Neuronal stem cell (in vitro differentiated cells): ENCODE measurements around the gene SASS6.

ENCODE experiments used
- DNase-seq: peaks from one replicate; pipeline ENCODE4 v3.0.0-alpha.2; 2013; ENCODE audit warnings: low spot score
- H2AFZ ChIP-seq: one replicate; pipeline ENCODE4 v1.6.1; 2013; ENCODE audit warnings: mild to moderate bottlenecking, low read length, inconsistent platforms
- H2AK5ac ChIP-seq: 2 replicates; pipeline ENCODE4 v1.6.1; 2013; ENCODE audit warnings: low read depth, mild to moderate bottlenecking, inconsistent platforms, low read length, moderate library complexity, mixed read lengths
- H2BK120ac ChIP-seq: 2 replicates; pipeline ENCODE4 v1.6.1; 2013; ENCODE audit warnings: low read depth, mild to moderate bottlenecking, inconsistent platforms, low read length, moderate library complexity, mixed read lengths
- H2BK12ac ChIP-seq: one replicate; pipeline ENCODE4 v1.6.1; 2013; ENCODE audit warnings: low read length, inconsistent platforms
- H2BK15ac ChIP-seq: 2 replicates; pipeline ENCODE4 v1.6.1; 2013; ENCODE audit warnings: mild to moderate bottlenecking, low read length, inconsistent platforms, mixed read lengths
- H2BK5ac ChIP-seq: one replicate; pipeline ENCODE4 v1.6.1; 2013; ENCODE audit warnings: inconsistent platforms, mild to moderate bottlenecking, low read length, moderate library complexity
- H3K14ac ChIP-seq: one replicate; pipeline ENCODE4 v1.6.1; 2013; ENCODE audit warnings: low read length, inconsistent platforms
- H3K18ac ChIP-seq: 2 replicates; pipeline ENCODE4 v1.6.1; 2013; ENCODE audit warnings: low read length, inconsistent platforms
- H3K23ac ChIP-seq: 2 replicates; pipeline ENCODE4 v1.6.1; 2013; ENCODE audit warnings: low read depth, mild to moderate bottlenecking, mixed read lengths, low read length, inconsistent platforms; ENCODE audit not compliant: poor library complexity
- H3K27ac ChIP-seq: replicated peaks from 3 replicates; pipeline ENCODE4 v1.5.1; 2013; ENCODE audit warnings: low read length, inconsistent platforms
- H3K27me3 ChIP-seq, 3 experiments: 2 replicates each; pipeline ENCODE4 v1.6.1; 2013; ENCODE audit warnings: low read length in 3 of 3, mild to moderate bottlenecking in 2 of 3, inconsistent platforms in 1 of 3, low read depth in 1 of 3, mixed read lengths in 1 of 3, moderate library complexity in 1 of 3; ENCODE audit not compliant: control insufficient read depth in 3 of 3, insufficient read depth in 3 of 3
- H3K36me3 ChIP-seq, 2 donors: replicated peaks in 1 of 2; 2 replicates each; pipeline ENCODE4 v1.6.1; 2013; ENCODE audit warnings: low read length in 2 of 2; ENCODE audit not compliant: control insufficient read depth in 2 of 2, insufficient read depth in 2 of 2
- H3K4ac ChIP-seq: 2 replicates; pipeline ENCODE4 v1.6.1; 2013; ENCODE audit warnings: inconsistent platforms, mild to moderate bottlenecking, low read length, moderate library complexity
- H3K4me1 ChIP-seq, 2 donors: 1 replicate in 1 of 2; 2 replicates in 1 of 2; pipeline ENCODE4 v1.6.1; 2013; ENCODE audit warnings: low read length in 2 of 2, low read depth in 1 of 2; ENCODE audit not compliant: control insufficient read depth in 2 of 2, insufficient read depth in 1 of 2
- H3K4me2 ChIP-seq: one replicate; pipeline ENCODE4 v1.6.1; 2013; ENCODE audit warnings: mild to moderate bottlenecking, low read length, inconsistent platforms; ENCODE audit not compliant: insufficient read depth, poor library complexity, severe bottlenecking
- H3K4me3 ChIP-seq, 2 donors: 2 replicates each; pipeline ENCODE4 v1.5.1; 2013; ENCODE audit warnings: low read length in 2 of 2, mild to moderate bottlenecking in 2 of 2, inconsistent platforms in 1 of 2, moderate library complexity in 1 of 2
- H3K79me1 ChIP-seq: one replicate; pipeline ENCODE4 v1.6.1; 2013; ENCODE audit warnings: low read depth, mild to moderate bottlenecking, inconsistent platforms, low read length, moderate library complexity
- H3K9ac ChIP-seq: one replicate; pipeline ENCODE4 v1.6.1; 2013; ENCODE audit warnings: mild to moderate bottlenecking, low read depth, low read length, inconsistent platforms; ENCODE audit not compliant: poor library complexity
- H3K9me3 ChIP-seq, 2 donors: replicated peaks in 1 of 2; 2 replicates each; pipeline versions ENCODE3 to v1.6.1; 2013; ENCODE audit warnings: low read length in 2 of 2, mild to moderate bottlenecking in 2 of 2, inconsistent platforms in 1 of 2, low read depth in 1 of 2, mixed read lengths in 1 of 2, moderate library complexity in 1 of 2; ENCODE audit not compliant: control insufficient read depth in 2 of 2, insufficient read depth in 1 of 2
- H4K8ac ChIP-seq: one replicate; pipeline ENCODE4 v1.6.1; 2013; ENCODE audit warnings: low read depth, mild to moderate bottlenecking, inconsistent platforms, low read length, moderate library complexity
- H4K91ac ChIP-seq: one replicate; pipeline ENCODE4 v1.6.1; 2013; ENCODE audit warnings: low read length, low read depth, mild to moderate bottlenecking, inconsistent platforms; ENCODE audit not compliant: poor library complexity
- WGBS, 2 donors: extraction: QIAGEN DNeasy Blood & Tissue Kit; methylation state at CpG; one replicate each; pipeline ENCODE4 v1.1.7; 2013; ENCODE audit warnings: missing lambda C conversion rate in 2 of 2, mixed read lengths in 1 of 2; ENCODE audit not compliant: insufficient read length in 2 of 2, insufficient replicate concordance in 1 of 2; ENCODE audit errors: extremely low coverage in 2 of 2; 5-methylcytosine and 5-hydroxymethylcytosine counted together

SASS6 gene

DNA sequence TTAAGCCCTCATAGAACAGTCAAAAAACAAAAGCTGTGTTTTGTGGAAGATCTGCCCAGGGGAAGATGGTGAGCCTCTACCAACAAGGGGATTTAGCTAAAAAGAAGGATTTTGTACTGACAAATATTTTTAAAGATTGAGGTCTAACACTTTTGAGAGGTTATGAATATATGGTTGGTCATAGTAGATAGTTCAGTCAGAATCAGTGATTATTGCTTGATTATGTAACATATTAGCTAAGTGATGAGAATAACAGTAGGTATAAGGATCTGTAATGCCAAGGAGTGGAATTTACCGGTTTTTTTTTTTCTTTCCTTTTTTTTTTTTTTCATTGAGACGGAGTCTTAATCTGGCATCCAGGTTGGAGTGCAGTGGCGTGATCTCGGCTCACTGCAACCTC, 79.0 kb downstream of the SASS6 start:
- WGBS, 2 donors = no CpG with 5 or more reads among the region's 4 CpGs

DNA sequence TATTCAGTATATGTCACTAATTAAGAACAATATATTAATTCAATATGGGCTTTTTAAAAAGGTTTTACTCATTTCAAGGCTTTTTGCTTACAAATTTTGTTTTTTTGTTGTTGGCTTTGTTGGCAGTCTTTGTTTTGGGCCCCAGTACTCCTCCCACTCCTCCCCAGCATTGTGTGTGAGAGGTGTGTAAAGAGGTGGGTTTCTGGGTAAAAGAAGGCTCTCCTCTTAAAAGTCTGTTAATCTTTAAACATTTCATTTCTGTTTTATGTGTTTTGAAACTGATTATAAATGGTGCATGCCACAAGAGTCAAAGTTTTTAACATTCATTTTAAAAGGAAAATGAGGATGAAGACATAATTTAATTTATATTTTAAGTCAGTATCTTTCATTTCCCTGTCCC, 79.6 kb downstream of the SASS6 start:
- peaks cover 0 to 3% of the 10 kb centered on the region in 2 donors for H3K9me3 ChIP-seq
- H3K4me1 ChIP-seq = peaks cover 0 to 6% of the 10 kb centered on the region in 2 donors
- H3K18ac ChIP-seq = no peak overlapping the region
- no peak overlapping the region for H4K91ac ChIP-seq
- H2BK12ac ChIP-seq = no peak overlapping the region
- no peak overlapping the region for H3K14ac ChIP-seq
- H3K79me1 ChIP-seq = no peaks in the 10 kb centered on the region
- no peak overlapping the region for H3K4me2 ChIP-seq
- H3K9ac ChIP-seq = no peak overlapping the region
- H3K27ac ChIP-seq = no peak overlapping the region
- no peak overlapping the region for H3K4ac ChIP-seq
- peaks cover 0 to 74% of the 10 kb centered on the region in 2 donors for H3K36me3 ChIP-seq
- H3K23ac ChIP-seq = no peak overlapping the region
- H2BK120ac ChIP-seq = no peak overlapping the region
- DNase-seq = no peak
- H2AFZ ChIP-seq = no peak overlapping the region
- H2AK5ac ChIP-seq = no peak overlapping the region
- H4K8ac ChIP-seq = no peak overlapping the region
- no peak overlapping the region for H2BK15ac ChIP-seq
- no peak overlapping the region for H2BK5ac ChIP-seq
- no peak overlapping the region for H3K4me3 ChIP-seq
- no peaks in the 10 kb centered on the region for H3K27me3 ChIP-seq

More for the DNA sequence above, 79.0 kb downstream of the SASS6 start:
- Histone ChIP-seq H3K9me3 (peaks cover 0 to 3% of the 10 kb centered on the region in 2 donors), H3K4me3 (no peak overlapping the region), H3K4me1 (peaks cover 0 to 3% of the 10 kb centered on the region in 2 donors), H3K4me2 (no peak overlapping the region), H3K9ac (no peak overlapping the region), H3K23ac (no peak overlapping the region), H3K18ac (no peak overlapping the region), H2BK12ac (no peak overlapping the region), H3K4ac (no peak overlapping the region), H3K36me3 (peaks cover 0 to 79% of the 10 kb centered on the region in 2 donors), H2BK15ac (no peak overlapping the region), H2AK5ac (no peak overlapping the region), H2BK5ac (no peak overlapping the region), H3K27ac (no peak overlapping the region), H3K14ac (no peak overlapping the region), H2AFZ (no peak overlapping the region), H4K91ac (no peak overlapping the region), H3K27me3 (no peaks in the 10 kb centered on the region), H2BK120ac (no peak overlapping the region), H3K79me1 (no peaks in the 10 kb centered on the region), H4K8ac (no peak overlapping the region)
- DNase-seq = no peak

DNA sequence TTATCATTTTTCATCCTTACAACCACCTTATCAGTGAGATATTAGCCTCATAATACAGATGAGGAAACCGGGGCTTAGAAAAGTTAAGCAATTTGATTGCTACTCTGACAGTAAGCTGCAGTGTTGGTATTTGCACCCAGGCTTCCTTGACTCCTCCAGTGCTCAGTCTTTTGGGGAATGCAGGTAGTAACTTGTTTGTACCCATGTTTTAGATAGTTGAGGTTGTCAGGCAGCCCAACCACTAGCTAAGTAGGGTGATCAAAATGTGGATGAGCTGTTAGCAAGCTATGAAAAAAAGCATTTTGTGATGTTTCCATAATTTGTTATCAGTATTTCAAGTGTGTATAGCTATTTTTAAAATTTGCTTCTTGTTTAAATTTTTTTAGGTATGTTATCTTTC, 80.8 kb downstream of the SASS6 start:
- H3K23ac ChIP-seq = no peak overlapping the region
- H3K27ac ChIP-seq = no peak overlapping the region
- H2BK5ac ChIP-seq = no peak overlapping the region
- no peak overlapping the region for H3K18ac ChIP-seq
- peaks cover 0 to 6% of the 10 kb centered on the region in 2 donors for H3K9me3 ChIP-seq
- H3K4me1 ChIP-seq = peaks cover 0 to 6% of the 10 kb centered on the region in 2 donors
- no peak overlapping the region for H4K8ac ChIP-seq
- no peak overlapping the region for H3K4ac ChIP-seq
- no peak overlapping the region for H3K9ac ChIP-seq
- no peaks in the 10 kb centered on the region for H3K79me1 ChIP-seq
- no peak overlapping the region for H3K4me3 ChIP-seq
- H2AK5ac ChIP-seq = no peak overlapping the region
- H3K27me3 ChIP-seq = no peaks in the 10 kb centered on the region
- H2BK12ac ChIP-seq = no peak overlapping the region
- no peak overlapping the region for H4K91ac ChIP-seq
- no peak overlapping the region for H2AFZ ChIP-seq
- H3K36me3 ChIP-seq = peaks cover 0 to 61% of the 10 kb centered on the region in 2 donors
- H3K14ac ChIP-seq = no peak overlapping the region
- H2BK120ac ChIP-seq = no peak overlapping the region
- whole genome bisulfite sequencing, 2 donors = no CpG with 5 or more reads among the region's 1 CpG
- DNase-seq = no peak
- H3K4me2 ChIP-seq = no peak overlapping the region
- no peak overlapping the region for H2BK15ac ChIP-seq

DNA sequence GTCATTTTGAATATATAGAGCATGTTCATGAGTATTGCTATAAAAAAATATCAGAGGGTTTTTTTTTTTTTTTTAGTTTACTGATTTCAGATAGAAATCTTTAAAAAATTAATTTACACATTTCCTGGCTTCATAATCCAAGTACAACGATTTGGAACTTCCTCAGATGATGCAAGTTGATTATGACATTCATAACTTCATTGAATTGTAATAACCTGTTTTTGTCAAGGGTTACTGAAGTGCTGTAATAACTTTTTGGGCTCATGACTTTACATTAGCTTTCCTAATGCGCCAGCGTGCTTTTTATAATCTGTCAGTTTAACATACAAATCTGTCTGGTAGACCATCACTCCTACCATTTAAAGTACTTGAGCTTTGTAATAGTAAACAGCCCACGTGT, 81.3 kb downstream of the SASS6 start:
- no peak overlapping the region for H2AK5ac ChIP-seq
- H2BK15ac ChIP-seq = no peak overlapping the region
- H2BK12ac ChIP-seq = no peak overlapping the region
- H3K4me2 ChIP-seq = no peak overlapping the region
- H3K18ac ChIP-seq = no peak overlapping the region
- H3K23ac ChIP-seq = no peak overlapping the region
- H3K9ac ChIP-seq = no peak overlapping the region
- no peaks in the 10 kb centered on the region for H3K79me1 ChIP-seq
- DNase-seq = no peak
- no CpG with 5 or more reads among the region's 4 CpGs for WGBS, 2 donors
- no peak overlapping the region for H4K8ac ChIP-seq
- H3K9me3 ChIP-seq = peaks cover 0 to 8% of the 10 kb centered on the region in 2 donors
- peaks cover 0 to 6% of the 10 kb centered on the region in 2 donors for H3K4me1 ChIP-seq
- no peak overlapping the region for H4K91ac ChIP-seq
- no peak overlapping the region for H2BK120ac ChIP-seq
- no peak overlapping the region for H2AFZ ChIP-seq
- H3K36me3 ChIP-seq = peaks cover 0 to 57% of the 10 kb centered on the region in 2 donors
- no peak overlapping the region for H3K4ac ChIP-seq
- H3K27ac ChIP-seq = no peak overlapping the region
- no peak overlapping the region for H3K14ac ChIP-seq
- H2BK5ac ChIP-seq = no peak overlapping the region
- H3K4me3 ChIP-seq = no peak overlapping the region
- no peaks in the 10 kb centered on the region for H3K27me3 ChIP-seq
